Ovary (tissue), 9 donors: ENCODE data around the gene PIGO. TPM values are rescaled to one million over a fixed set of nuclear protein-coding genes. Genes with fewer than 3 reads are reported as not detected.
A peak's percentile ranks its signal among the peaks of the same experiment; 100 is the strongest.

Source experiments
- DNase-seq, 5 donors: peaks; one replicate each; pipeline ENCODE4 v3.0.0-alpha.2; 2019 to 2020
- H3K27ac ChIP-seq, 2 donors: fragments of 200-600 bp; one replicate each; pipeline versions ENCODE4 v1.5.1 to v1.8.0; 2019 to 2022
- H3K27me3 ChIP-seq: fragments of 200-600 bp; one replicate; pipeline ENCODE4 v1.8.0; 2022
- H3K36me3 ChIP-seq: fragments of 200-600 bp; sonication (generic); one replicate; pipeline ENCODE4 v1.5.1; 2019
- H3K4me1 ChIP-seq: one replicate; pipeline ENCODE4 v1.8.1; 2013; ENCODE audit warnings: mild to moderate bottlenecking, moderate library complexity; ENCODE audit not compliant: insufficient read depth
- H3K4me3 ChIP-seq: fragments of 200-600 bp; sonication (generic); one replicate; pipeline ENCODE4 v1.5.1; 2017
- H3K9me3 ChIP-seq, 2 donors: fragments of 200-600 bp in 1 of 2; sonication (generic) in 1 of 2; one replicate each; pipeline versions ENCODE4 v1.5.1 to v1.8.1; 2013 to 2019; ENCODE audit warnings: mild to moderate bottlenecking in 1 of 2, moderate library complexity in 1 of 2
- CTCF ChIP-seq, 3 donors: fragments of 450-650 bp in 2 of 3; fragments of 200-600 bp in 1 of 3; IDR thresholded peaks; one replicate each; pipeline versions ENCODE4 v1.5.1 to v1.8.0; 2016 to 2022; ENCODE audit warnings: antibody characterized with exemption in 3 of 3, mild to moderate bottlenecking in 1 of 3
- EP300 ChIP-seq: sonication (generic); formaldehyde crosslinking; IDR thresholded peaks from one replicate; pipeline ENCODE4 v1.6.1; 2017; ENCODE audit warnings: antibody characterized with exemption
- POLR2A ChIP-seq: fragments of 450-650 bp; IDR thresholded peaks from one replicate; pipeline ENCODE4 v1.6.1; 2017; ENCODE audit warnings: antibody characterized with exemption, mild to moderate bottlenecking, moderate library complexity
- whole genome bisulfite sequencing, 3 donors: extraction: QIAGEN DNeasy Blood & Tissue Kit in 1 of 3; methylation state at CpG; one replicate each; pipeline versions ENCODE4 v1.1.5 to v1.1.7; 2013 to 2017; 5-methylcytosine and 5-hydroxymethylcytosine counted together
- intact Hi-C, 4 donors: fragments of 100-400 bp; cut with DNase I; formaldehyde crosslinking; loops; one replicate each; pipeline versions ENCODE4 v1.11.0 to v1.15.1; 2022 to 2023
- polyA plus RNA-seq, 2 donors: library from polyadenylated mRNA; stranded (reverse); fragments of 200-250 nt in 1 of 2; fragments of 350-450 nt in 1 of 2; fragmentation: Illumina TruSeq in 1 of 2; extraction: RNeasy Lipid Tissue Mini Kit (QIAGEN cat#74804) in 1 of 2; gene quantifications; one replicate each; pipeline ENCODE4 v1.2.3, GENCODE V29; 2013 to 2014
- total RNA-seq, 7 donors: library from RNA; depleted of rRNA in 2 of 7; stranded (reverse); fragments of >200 nt in 2 of 7; fragmentation: NEBNext Ultra II Directional in 3 of 7; extraction: Animal tissue kit (Norgen Biotek cat#: 25700) in 3 of 7; gene quantifications; one replicate each; pipeline versions ENCODE4 v1.1.0 to v1.2.4, GENCODE V29; 2016 to 2023
- donor health status: DM: no; HTN: no; CAD: no; lungs with moderate emphysema.
- donor health status: DM: no; HTN: no; CAD: no.
- donor health status: Bipolar disorder and iron deficiency.
- donor health status: DM: yes; HTN: yes; CAD: no.
- donor health status: DM: no; HTN: no; CAD: no.
- donor health status: DM: yes; HTN: yes; CAD: no.

Gene PIGO
- total and polyA plus RNA-seq, 9 donors = 12.9 to 22.8 (median 19.6) TPM

- DNase-seq = peak; percentile 96 to 98 (median 97)
Observed at GRCh38 chr9:35072461-35073278, 23.7 kb downstream of the PIGO start, which contains the start of gene VCP. Gene VCP (minus strand): TSS chr9:35072625. CDS start chr9:35072353, 272 bp downstream.

GRCh38 chr9:35071814-35072460 is 24.5 kb downstream of the PIGO start:
- WGBS, 3 donors = 0 to 1% (median 1%) methylated on average over 41 to 79 of the region's 79 CpGs
- intact Hi-C loops = loop anchor here in 2 of 4 donors (5.0 to 10.0 kb wide), 3 partner anchors 40 to 77 kb away; no protein-coding TSS in a partner anchor
- TF ChIP-seq CTCF (IDR thresholded peaks at IDR 0.05) = peak; percentile 11 to 64 (median 47)
- TF ChIP-seq POLR2A = no peak
- DNase-seq = peak; percentile 76 to 87 (median 81)
- Histone ChIP-seq H3K36me3 (no peaks in the 10 kb centered on the region), H3K27me3 (no peaks in the 10 kb centered on the region), H3K27ac (peak overlapping the region; percentile 84 to 99), H3K4me3 (peak overlapping the region; percentile 99), H3K4me1 (peaks cover 13% of the 10 kb centered on the region), H3K9me3 (no peaks in the 10 kb centered on the region)

More at GRCh38 chr9:35072461-35073278, 23.7 kb downstream of the PIGO start, which contains the start of gene VCP:
- peak within 1 kb of the TSS; percentile 99 for H3K4me3 ChIP-seq
- H3K27me3 ChIP-seq = no peaks in the 10 kb centered on the region
- peak within 1 kb of the TSS; percentile 84 to 99 for H3K27ac ChIP-seq
- TF ChIP-seq CTCF (IDR thresholded peaks at IDR 0.05) (no peak), POLR2A (peak; percentile 92)
- peaks cover 13% of the 10 kb centered on the region for H3K4me1 ChIP-seq
- WGBS, 3 donors = 4% methylated on average over 50 to 54 of the region's 54 CpGs
- intact Hi-C loops = loop anchor here in 2 of 4 donors (5.0 to 10.0 kb wide), 3 partner anchors 40 to 78 kb away; no protein-coding TSS in a partner anchor
- no peaks in the 10 kb centered on the region for H3K9me3 ChIP-seq
- no peaks in the 10 kb centered on the region for H3K36me3 ChIP-seq

GRCh38 chr9:35070823-35071813 is 25.3 kb downstream of the PIGO start:
- TF ChIP-seq CTCF (IDR thresholded peaks at IDR 0.05) (no peak), EP300 (no peak), POLR2A (no peak)
- Histone ChIP-seq H3K36me3 (no peaks in the 10 kb centered on the region), H3K4me1 (peaks cover 13% of the 10 kb centered on the region), H3K9me3 (no peaks in the 10 kb centered on the region), H3K4me3 (peak overlapping the region; percentile 99), H3K27me3 (no peaks in the 10 kb centered on the region), H3K27ac (peak overlapping the region; percentile 84 to 99)
- 1% methylated on average over 20 of the region's 20 CpGs for WGBS, 3 donors
- DNase-seq = no peak
- intact Hi-C loops = loop anchor here in 2 of 4 donors (5.0 to 10.0 kb wide), 3 partner anchors 41 to 76 kb away; no protein-coding TSS in a partner anchor

- 17 to 55% (median 27%) methylated on average over 4 of the region's 4 CpGs for WGBS, 3 donors
- intact Hi-C loops = no loop called here
- TF ChIP-seq CTCF (IDR thresholded peaks at IDR 0.05) (no peak), POLR2A (no peak), EP300 (no peak)
- no peak for DNase-seq
- H3K9me3 ChIP-seq = no peaks in the 10 kb centered on the region
- no peak overlapping the region for H3K27ac ChIP-seq
- H3K27me3 ChIP-seq = no peaks in the 10 kb centered on the region
- H3K4me1 ChIP-seq = peaks cover 13% of the 10 kb centered on the region
- H3K36me3 ChIP-seq = no peaks in the 10 kb centered on the region
- no peak overlapping the region for H3K4me3 ChIP-seq
Observed at GRCh38 chr9:35069020-35069419, 27.4 kb downstream of the PIGO start.
